Measurements from ENCODE around the gene AMMECR1.

AMMECR1 gene

GRCh38 chrX:110310896-110311295 is 7.0 kb downstream of the AMMECR1 start:
- no peak for DNase-seq

GRCh38 chrX:110310000-110310790 is 7.7 kb downstream of the AMMECR1 start:
- DNase-seq = no peak

GRCh38 chrX:110308220-110308619 is 9.7 kb downstream of the AMMECR1 start:
- no peak for DNase-seq

- no peak for DNase-seq
Measured at GRCh38 chrX:110304884-110305283, 13.0 kb downstream of the AMMECR1 start.

- DNase-seq = no peak
Measured at GRCh38 chrX:110304371-110304770, 13.5 kb downstream of the AMMECR1 start.

- no peak for DNase-seq
Measured at GRCh38 chrX:110302975-110303374, 14.9 kb downstream of the AMMECR1 start.

GRCh38 chrX:110301194-110301593 is 16.7 kb downstream of the AMMECR1 start:
- DNase-seq = no peak

GRCh38 chrX:110294087-110294486 is 23.8 kb downstream of the AMMECR1 start:
- no peak for DNase-seq

GRCh38 chrX:110293658-110294057 is 24.2 kb downstream of the AMMECR1 start:
- DNase-seq = no peak

GRCh38 chrX:110287605-110288004 is 30.3 kb downstream of the AMMECR1 start:
- DNase-seq = no peak

- DNase-seq = no peak
Measured at GRCh38 chrX:110286106-110286505, 31.8 kb downstream of the AMMECR1 start.

- no peak for DNase-seq
Measured at GRCh38 chrX:110284159-110284558, 33.7 kb downstream of the AMMECR1 start.

GRCh38 chrX:110282922-110283321 is 35.0 kb downstream of the AMMECR1 start:
- DNase-seq = no peak

GRCh38 chrX:110281377-110281776 is 36.5 kb downstream of the AMMECR1 start:
- DNase-seq = no peak

- DNase-seq = no peak
Measured at GRCh38 chrX:110280954-110281353, 36.9 kb downstream of the AMMECR1 start.

GRCh38 chrX:110277609-110278008 is 40.3 kb downstream of the AMMECR1 start:
- DNase-seq = no peak

- DNase-seq = no peak
Measured at GRCh38 chrX:110276778-110277177, 41.1 kb downstream of the AMMECR1 start.

GRCh38 chrX:110268886-110269285 is 49.0 kb downstream of the AMMECR1 start:
- DNase-seq = no peak

GRCh38 chrX:110268395-110268794 is 49.5 kb downstream of the AMMECR1 start:
- no peak for DNase-seq

GRCh38 chrX:110267874-110268273 is 50.0 kb downstream of the AMMECR1 start:
- no peak for DNase-seq

GRCh38 chrX:110265661-110266060 is 52.2 kb downstream of the AMMECR1 start:
- DNase-seq = no peak

- no peak for DNase-seq
Measured at GRCh38 chrX:110259117-110259516, 58.8 kb downstream of the AMMECR1 start.

- no peak for DNase-seq
Measured at GRCh38 chrX:110258552-110258951, 59.3 kb downstream of the AMMECR1 start.

GRCh38 chrX:110257889-110258288 is 60.0 kb downstream of the AMMECR1 start:
- no peak for DNase-seq

- no peak for DNase-seq
Measured at GRCh38 chrX:110252711-110253110, 65.2 kb downstream of the AMMECR1 start.
